Stimulated activated naive CD4-positive, alpha-beta T cell treated with Interleukin-2 at 50 U/mL for 16 hours (primary cell): ENCODE data around the gene WWOX.
A peak's percentile ranks its signal among the peaks of the same experiment; 100 is the strongest.

Experiments used
- DNase-seq: peaks from one replicate; lab custom pipeline; 2025; lab: John Stamatoyannopoulos, UW

Gene WWOX

GRCh38 chr16:78399384-78399783, 299.9 kb downstream of the WWOX start:
- no peak for DNase-seq

GRCh38 chr16:78402833-78403232, 303.4 kb downstream of the WWOX start:
- DNase-seq, result no peak

- DNase-seq, result no peak
These were observed 305.6 kb downstream of the WWOX start for GRCh38 chr16:78405040-78405439.

DNA sequence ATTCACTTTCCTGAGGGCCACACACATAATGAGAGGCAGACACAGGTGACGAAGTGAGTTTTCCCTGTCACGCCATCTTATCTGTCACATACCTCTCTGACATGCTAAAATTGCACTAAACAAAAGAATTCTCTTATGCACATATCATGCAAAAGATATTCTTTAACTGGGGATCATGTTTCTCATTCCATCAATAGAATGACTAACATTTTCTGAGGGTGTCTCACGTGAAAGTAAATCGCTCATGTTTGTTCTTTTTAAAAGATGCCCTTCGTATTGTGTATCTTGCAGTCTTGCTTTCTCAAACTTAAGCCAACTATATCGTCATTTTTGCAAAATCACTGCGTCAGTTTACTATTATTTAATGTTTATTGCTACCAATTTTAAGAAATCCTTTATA, 306.4 kb downstream of the WWOX start:
- DNase-seq, result no peak

GRCh38 chr16:78407191-78407590, 307.7 kb downstream of the WWOX start:
- no peak for DNase-seq

- DNase-seq, result no peak
These were observed 314.2 kb downstream of the WWOX start for GRCh38 chr16:78413651-78414050.

DNA sequence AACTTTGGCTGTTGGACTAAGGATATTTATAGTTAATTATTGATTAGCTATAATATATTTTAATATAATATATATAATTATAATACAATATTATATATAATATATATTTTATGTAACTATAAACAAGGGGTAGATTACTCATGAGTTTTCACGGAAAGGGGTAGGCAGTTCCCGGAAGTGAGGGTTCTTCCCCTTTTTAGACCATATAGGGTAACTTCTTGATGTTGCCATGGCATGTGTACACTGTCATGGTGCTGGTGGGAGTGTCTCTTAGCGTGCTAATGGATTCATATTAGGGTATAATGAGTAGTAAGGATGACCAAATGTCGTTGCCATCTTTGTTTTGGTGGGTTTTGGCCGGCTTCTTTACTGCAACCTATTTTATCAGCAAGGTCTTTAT, 315.6 kb downstream of the WWOX start:
- no peak for DNase-seq

GRCh38 chr16:78415669-78416068, 316.2 kb downstream of the WWOX start:
- DNase-seq, result no peak

GRCh38 chr16:78416400-78416799, 316.9 kb downstream of the WWOX start:
- no peak for DNase-seq

GRCh38 chr16:78421181-78421708, 321.8 kb downstream of the WWOX start:
- no peak for DNase-seq

DNA sequence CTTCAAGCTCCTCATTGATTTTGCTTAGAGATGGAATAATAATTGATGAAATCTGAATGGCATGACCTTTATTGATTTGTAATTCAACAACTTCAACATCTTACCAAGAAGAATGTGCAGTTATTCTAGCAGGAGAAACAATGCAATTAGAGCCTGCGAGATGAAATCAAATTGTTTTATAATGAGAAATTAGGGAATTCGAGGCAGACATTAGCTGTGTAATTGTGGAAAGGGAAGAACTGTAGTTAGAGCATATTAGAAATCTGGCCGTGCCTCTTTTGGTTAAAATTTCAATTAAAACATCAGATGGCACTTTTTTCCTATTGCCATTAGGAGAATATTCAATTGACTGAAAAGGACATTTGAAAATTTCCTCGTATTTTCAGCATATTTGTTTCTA, 325.8 kb downstream of the WWOX start:
- DNase-seq, result no peak

DNA sequence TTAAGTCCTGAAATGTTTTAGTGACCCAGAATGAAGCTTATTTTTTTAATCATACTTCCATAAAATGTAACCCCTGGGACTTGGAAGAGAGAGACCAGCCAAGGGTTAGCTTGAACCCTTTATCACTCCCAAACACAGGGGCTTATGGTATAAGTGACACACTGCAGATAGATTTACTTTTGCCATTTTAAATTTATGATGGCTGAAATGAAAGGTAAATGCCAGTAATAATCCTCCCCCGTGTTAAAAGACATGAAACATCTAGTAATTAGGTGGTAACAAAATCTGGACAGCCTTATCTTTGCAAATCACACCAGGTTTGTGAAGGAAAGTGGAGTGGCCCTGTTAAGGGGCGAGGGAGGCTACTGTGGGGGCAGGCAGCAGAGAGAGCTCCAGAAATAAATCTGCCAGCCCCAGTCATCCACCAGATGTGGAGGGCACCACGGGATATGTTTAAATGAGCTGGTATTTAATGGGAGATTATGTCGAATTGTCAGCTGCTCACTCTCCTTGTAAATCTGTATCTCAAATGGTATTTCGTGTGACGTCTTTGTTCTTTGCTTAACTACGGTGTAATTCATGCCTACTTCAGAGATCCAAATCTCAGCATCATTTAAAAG, 326.5 kb downstream of the WWOX start:
- no peak for DNase-seq

DNA sequence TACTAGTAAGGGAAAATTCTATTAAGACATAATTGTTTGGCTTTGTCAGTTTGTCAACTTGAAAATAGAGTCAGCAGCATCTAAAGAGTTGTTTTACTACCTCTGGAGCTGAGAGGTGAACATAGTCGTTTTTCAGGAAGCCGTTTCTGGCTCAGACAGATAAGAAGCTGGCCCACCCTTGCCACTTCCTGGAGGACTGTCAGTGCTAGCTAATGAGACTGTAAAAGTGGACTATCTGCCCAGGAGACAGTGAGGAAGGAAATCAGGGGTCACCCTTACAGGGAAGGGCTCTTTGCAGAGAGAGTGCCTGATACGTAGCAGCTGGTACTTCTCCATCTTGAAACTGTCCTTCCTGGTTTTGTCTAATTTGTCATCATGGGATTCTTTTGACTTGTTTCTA, 328.7 kb downstream of the WWOX start:
- no peak for DNase-seq

DNA sequence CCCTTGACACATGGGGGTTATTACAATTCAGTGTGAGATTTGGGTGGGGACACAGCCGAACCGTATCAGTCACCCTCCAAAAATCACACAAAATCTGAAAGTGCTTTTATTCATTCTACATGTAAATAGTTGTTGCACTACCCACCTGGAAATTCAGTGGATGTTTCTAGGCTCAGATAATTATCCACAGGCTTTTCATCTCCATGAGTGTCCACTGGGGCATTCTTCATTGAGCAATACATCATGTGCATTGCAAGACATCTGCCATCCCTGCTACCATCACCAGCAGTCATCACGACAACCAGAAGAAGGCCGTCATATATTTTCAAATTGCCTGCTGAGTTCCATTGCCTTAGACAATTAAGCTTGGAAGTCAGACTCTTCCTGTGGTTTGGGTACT, 330.8 kb downstream of the WWOX start:
- no peak for DNase-seq

DNA sequence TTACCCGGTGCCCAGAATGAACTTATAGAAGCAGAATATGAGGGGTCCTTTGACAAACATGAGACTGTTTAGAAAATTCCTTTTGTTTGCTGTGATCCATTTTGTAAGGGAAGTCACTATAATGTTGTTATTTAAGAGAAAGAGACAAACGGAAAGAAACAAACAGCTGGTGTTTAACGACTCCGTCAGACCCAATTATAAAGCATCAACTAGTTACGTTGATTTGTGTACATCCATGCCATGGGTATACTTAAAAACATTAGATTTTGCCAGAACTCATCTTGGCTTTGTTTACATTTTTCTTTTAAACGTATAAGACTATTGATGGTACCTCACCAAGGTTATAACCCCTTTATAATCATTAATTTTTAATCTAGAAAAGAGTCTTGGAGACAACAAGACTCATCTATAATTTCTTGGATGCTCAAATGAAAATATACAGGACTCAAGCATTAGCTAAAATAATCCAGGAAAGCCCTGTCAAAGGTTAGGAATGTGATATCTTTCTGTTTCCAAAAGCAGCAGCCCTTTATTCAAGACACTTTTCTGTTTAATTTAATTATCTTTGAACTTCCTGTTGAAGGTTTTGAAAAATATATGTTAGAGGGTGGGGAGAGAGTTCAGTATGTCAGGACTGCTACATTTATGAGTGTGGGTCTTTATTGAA, 331.7 kb downstream of the WWOX start:
- DNase-seq, result no peak

DNA sequence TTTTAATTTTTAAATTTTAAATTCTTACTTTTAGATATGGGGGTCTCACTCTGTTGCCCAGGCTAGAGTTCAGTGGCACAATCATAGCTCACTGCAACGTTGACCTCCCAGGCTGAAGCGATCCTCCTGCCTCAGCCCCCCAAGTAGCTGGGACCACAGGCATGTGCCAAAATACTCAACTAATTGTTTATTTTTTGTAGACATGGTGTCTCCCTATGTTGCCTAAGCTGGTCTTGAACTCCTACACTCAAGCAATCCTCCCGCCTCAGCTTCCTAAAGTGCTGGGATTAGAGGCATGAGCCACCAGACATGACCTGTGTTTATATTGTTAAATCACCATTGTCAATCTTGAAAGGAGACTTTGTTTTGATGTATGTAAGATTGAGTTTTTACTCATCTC, 332.2 kb downstream of the WWOX start:
- no peak for DNase-seq

DNA sequence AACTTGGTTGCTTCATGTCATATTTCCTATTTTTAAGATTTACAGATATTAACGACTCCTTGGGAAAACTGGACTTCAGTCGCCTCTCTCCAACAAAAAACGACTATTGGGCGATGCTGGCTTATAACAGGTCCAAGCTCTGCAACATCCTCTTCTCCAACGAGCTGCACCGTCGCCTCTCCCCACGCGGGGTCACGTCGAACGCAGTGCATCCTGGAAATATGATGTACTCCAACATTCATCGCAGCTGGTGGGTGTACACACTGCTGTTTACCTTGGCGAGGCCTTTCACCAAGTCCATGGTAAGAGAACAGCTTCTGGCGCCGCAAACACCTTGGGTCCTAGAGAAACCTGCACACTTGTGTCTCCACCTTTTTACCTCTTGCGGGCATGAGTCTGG, 333.0 kb downstream of the WWOX start:
- no peak for DNase-seq

DNA sequence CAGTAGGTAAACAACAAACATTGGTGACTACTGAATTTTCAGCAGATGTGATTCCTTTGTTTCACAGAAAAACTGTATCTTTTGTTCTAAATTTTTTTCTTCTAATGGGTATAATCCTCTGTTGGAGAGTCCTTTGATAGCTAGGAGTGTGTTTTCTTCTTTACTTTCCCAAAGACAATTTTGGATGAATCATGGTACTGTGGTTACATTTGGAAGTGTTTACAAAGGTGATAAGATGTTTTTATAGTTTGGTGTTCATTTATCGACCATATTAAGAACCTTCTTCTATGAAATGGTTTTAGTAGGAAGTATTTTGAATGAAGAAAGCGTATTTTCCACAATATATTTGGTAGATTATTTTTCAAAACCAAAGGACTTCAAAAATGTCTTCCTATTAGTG, 333.7 kb downstream of the WWOX start:
- DNase-seq, result no peak

GRCh38 chr16:78434401-78434800, 334.9 kb downstream of the WWOX start:
- DNase-seq, result no peak

GRCh38 chr16:78435260-78435659, 335.8 kb downstream of the WWOX start:
- no peak for DNase-seq

DNA sequence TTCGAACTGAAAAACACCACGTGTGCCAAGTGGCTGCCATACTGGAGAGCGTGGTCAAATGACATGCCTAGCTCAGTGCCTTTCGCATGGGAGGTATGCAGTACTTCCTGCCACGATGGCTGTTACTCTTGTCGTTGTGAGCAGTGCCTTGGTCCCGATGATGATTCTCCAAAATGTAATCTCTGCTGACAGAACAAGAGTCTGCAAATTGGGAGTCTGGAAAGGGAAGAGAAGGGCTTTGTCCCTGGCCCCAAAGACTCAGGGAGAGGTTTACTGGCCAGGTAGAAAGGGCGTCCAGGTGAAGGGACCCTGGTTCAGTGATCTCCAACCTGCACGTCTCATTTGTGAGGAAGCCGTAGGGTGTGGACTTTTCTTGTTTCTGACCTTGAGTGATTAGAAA, 336.6 kb downstream of the WWOX start:
- no peak for DNase-seq

GRCh38 chr16:78436846-78437245, 337.4 kb downstream of the WWOX start:
- no peak for DNase-seq

GRCh38 chr16:78437352-78437968, 338.0 kb downstream of the WWOX start:
- peak; percentile 8 for DNase-seq
